Measurements from ENCODE around the gene CETP. TPM values are rescaled to one million over a fixed set of nuclear protein-coding genes. Genes with fewer than 3 reads are reported as not detected.

The CETP gene
- total and polyA plus RNA-seq, 2 of the 13 experiments (the other 11 are each of a cell fraction or from before 2014, with no cell fraction given) = 0.31 to 9.8 TPM

DNA sequence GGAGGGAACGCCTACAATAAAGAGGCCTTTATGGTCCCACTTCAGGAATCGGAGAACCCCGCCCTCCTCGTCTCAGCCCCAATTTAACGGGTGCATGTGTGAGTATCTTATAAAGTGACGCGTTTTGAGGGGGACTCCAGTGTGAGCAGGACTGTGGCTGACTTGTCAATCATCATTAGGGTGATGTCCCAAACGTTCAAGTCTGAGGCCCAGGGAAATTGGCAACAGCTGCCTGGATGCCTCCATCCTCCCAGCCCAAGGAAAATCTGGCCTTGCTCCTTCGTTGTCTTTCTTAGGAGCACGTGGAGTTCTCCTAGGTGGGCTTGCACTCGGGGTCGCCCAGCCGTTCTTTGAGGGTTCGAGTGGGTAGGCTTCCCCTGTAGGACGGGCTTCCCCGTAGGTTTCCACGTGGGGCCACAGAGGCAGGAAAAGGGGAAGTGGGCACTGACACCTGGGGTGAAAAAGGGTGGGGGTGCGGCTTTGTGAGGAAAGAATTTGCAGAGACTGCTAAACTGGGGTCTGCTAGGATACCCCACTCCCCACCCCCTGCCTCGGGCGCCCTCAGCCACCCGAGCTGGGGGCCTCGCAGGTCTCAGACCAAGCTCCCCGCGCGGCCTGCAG is 30.4 kb upstream of the CETP start (continued):
- TF ChIP-seq, protein P1, sequence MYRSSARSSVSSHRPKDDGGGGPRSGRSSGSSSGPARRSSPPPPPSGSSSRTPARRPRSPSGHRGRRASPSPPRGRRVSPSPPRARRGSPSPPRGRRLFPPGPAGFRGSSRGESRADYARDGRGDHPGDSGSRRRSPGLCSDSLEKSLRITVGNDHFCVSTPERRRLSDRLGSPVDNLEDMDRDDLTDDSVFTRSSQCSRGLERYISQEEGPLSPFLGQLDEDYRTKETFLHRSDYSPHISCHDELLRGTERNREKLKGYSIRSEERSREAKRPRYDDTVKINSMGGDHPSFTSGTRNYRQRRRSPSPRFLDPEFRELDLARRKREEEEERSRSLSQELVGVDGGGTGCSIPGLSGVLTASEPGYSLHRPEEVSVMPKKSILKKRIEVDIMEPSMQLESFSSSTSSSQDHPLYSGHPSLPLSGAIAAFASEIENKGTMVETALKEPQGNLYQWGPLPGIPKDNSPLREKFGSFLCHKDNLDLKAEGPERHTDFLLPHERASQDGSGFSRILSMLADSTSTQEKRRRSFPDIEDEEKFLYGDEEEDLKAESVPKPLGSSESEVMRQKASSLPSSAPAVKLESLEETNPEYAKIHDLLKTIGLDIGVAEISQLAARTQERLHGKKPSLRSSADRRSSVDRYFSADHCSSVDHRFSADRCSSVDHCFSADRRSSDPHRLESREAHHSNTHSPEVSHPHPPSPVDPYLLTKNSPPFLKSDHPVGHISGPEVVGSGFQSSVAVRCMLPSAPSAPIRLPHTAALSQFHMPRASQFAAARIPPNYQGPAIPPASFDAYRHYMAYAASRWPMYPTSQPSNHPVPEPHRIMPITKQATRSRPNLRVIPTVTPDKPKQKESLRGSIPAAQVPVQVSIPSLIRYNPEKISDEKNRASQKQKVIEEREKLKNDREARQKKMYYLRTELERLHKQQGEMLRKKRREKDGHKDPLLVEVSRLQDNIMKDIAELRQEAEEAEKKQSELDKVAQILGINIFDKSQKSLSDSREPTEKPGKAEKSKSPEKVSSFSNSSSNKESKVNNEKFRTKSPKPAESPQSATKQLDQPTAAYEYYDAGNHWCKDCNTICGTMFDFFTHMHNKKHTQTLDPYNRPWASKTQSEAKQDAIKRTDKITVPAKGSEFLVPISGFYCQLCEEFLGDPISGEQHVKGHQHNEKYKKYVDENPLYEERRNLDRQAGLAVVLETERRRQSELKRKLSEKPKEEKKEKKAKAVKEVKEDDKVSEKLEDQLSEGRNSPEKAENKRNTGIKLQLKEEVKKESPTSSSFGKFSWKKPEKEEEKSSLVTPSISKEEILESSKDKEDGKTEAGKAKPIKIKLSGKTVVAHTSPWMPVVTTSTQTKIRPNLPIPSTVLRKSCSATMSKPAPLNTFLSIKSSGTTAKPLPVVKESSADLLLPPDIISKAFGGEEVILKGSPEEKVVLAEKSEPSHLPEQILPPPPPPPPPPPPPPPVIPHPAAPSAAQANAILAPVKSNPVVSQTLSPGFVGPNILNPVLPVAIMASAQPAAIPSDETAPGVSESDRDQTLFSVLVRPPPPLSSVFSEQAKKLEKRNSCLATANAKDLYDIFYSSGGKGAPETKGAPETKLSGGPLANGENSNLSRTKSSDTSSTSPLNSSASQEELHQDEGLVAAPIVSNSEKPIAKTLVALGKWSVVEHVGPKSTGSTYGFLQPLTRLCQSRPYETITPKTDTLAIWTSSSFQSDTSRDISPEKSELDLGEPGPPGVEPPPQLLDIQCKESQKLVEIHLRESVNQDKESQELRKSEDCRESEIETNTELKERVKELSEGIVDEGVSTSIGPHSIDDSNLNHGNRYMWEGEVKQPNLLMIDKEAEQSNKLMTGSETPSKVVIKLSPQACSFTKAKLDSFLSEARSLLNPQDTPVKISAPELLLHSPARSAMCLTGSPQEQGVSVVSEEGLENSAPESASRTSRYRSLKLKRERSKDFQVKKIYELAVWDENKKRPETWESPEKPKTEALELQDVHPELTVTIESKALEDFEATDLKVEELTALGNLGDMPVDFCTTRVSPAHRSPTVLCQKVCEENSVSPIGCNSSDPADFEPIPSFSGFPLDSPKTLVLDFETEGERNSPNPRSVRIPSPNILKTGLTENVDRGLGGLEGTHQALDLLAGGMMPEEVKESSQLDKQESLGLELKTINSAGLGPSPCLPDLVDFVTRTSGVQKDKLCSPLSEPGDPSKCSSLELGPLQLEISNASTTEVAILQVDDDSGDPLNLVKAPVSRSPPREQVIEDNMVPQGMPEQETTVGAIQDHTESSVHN (CRISPR knock-in tag; IDR thresholded peaks at IDR 0.05) = no peak; the same call in 1 of the 2 replicates
- TF ChIP-seq, protein P2, sequence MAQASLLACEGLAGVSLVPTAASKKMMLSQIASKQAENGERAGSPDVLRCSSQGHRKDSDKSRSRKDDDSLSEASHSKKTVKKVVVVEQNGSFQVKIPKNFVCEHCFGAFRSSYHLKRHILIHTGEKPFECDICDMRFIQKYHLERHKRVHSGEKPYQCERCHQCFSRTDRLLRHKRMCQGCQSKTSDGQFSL (CRISPR knock-in tag; IDR thresholded peaks at IDR 0.05) = 0 out of 2 replicates have a peak, but pooled peaks have one; percentile 24
- TF ChIP-seq ZNF782 (CRISPR knock-in tag; IDR thresholded peaks at IDR 0.05; ENCODE audit: borderline replicate concordance) (0 out of 2 replicates have a peak, but pooled peaks have one; percentile 13), ZNF674 (CRISPR knock-in tag; IDR thresholded peaks at IDR 0.05; ENCODE audit: low read depth) (no peak), ZNF614 (CRISPR knock-in tag; IDR thresholded peaks at IDR 0.05; ENCODE audit: borderline replicate concordance) (no peak), FLYWCH1 (CRISPR knock-in tag; IDR thresholded peaks at IDR 0.05) (peak; percentile 92; the same call in 1 of the 2 replicates), U2AF2 (IDR thresholded peaks at IDR 0.05; ENCODE audit: low read depth, low read length) (0 out of 2 replicates have a peak, but pooled peaks have one; percentile 7), ZNF317 (CRISPR knock-in tag; IDR thresholded peaks at IDR 0.05) (no peak), SMYD3 (CRISPR knock-in tag; IDR thresholded peaks at IDR 0.05) (0 out of 2 replicates have a peak, but pooled peaks have one; percentile 5), ZC3H4 (CRISPR knock-in tag; IDR thresholded peaks at IDR 0.05; ENCODE audit: borderline replicate concordance) (peak; percentile 92; the same call in 1 of the 2 replicates), ZNF17 (CRISPR knock-in tag; IDR thresholded peaks at IDR 0.05) (peak; percentile 4; the same call in 1 of the 2 replicates), GTF3A (CRISPR knock-in tag; conservative IDR thresholded peaks at IDR 0.05) (no peak), SRSF1 (optimal IDR thresholded peaks at IDR 0.05; ENCODE audit: low read depth, low read length) (peak; percentile 69), MED13 (CRISPR knock-in tag; IDR thresholded peaks at IDR 0.05) (0 out of 2 replicates have a peak, but pooled peaks have one; percentile 4)
- TF ChIP-seq, protein P3, sequence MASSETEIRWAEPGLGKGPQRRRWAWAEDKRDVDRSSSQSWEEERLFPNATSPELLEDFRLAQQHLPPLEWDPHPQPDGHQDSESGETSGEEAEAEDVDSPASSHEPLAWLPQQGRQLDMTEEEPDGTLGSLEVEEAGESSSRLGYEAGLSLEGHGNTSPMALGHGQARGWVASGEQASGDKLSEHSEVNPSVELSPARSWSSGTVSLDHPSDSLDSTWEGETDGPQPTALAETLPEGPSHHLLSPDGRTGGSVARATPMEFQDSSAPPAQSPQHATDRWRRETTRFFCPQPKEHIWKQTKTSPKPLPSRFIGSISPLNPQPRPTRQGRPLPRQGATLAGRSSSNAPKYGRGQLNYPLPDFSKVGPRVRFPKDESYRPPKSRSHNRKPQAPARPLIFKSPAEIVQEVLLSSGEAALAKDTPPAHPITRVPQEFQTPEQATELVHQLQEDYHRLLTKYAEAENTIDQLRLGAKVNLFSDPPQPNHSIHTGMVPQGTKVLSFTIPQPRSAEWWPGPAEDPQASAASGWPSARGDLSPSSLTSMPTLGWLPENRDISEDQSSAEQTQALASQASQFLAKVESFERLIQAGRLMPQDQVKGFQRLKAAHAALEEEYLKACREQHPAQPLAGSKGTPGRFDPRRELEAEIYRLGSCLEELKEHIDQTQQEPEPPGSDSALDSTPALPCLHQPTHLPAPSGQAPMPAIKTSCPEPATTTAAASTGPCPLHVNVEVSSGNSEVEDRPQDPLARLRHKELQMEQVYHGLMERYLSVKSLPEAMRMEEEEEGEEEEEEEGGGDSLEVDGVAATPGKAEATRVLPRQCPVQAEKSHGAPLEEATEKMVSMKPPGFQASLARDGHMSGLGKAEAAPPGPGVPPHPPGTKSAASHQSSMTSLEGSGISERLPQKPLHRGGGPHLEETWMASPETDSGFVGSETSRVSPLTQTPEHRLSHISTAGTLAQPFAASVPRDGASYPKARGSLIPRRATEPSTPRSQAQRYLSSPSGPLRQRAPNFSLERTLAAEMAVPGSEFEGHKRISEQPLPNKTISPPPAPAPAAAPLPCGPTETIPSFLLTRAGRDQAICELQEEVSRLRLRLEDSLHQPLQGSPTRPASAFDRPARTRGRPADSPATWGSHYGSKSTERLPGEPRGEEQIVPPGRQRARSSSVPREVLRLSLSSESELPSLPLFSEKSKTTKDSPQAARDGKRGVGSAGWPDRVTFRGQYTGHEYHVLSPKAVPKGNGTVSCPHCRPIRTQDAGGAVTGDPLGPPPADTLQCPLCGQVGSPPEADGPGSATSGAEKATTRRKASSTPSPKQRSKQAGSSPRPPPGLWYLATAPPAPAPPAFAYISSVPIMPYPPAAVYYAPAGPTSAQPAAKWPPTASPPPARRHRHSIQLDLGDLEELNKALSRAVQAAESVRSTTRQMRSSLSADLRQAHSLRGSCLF (CRISPR knock-in tag; IDR thresholded peaks at IDR 0.05; ENCODE audit: borderline replicate concordance) = peak; percentile 79; the same call in 1 of the 2 replicates
